PC-3 (cell line): Measurements from ENCODE around the gene TYMS.

Source experiments
- CTCF ChIP-seq: fragments of 300-600 bp; sonication (generic); conservative IDR thresholded peaks from 2 replicates; pipeline ENCODE4 v1.5.1; 2017; ENCODE audit warnings: antibody characterized with exemption, low read depth, mild to moderate bottlenecking, low read length
- EZH2 ChIP-seq: fragments of 300-600 bp; sonication (generic); IDR thresholded peaks from one replicate; pipeline ENCODE4 v1.6.1; 2017; ENCODE audit warnings: antibody characterized with exemption, mild to moderate bottlenecking, low read length; ENCODE audit not compliant: unreplicated experiment
- EZH2phosphoT487 ChIP-seq: fragments of 300-600 bp; sonication (generic); IDR thresholded peaks from 2 replicates; pipeline ENCODE4 v1.6.1; 2018; ENCODE audit warnings: mild to moderate bottlenecking, antibody characterized with exemption, low read length, borderline replicate concordance

- TF ChIP-seq CTCF (no peak), EZH2 (no peak), EZH2phosphoT487 (no peak)
Observed at GRCh38 chr18:650428-650858, 7.0 kb upstream of the TYMS start.
